NT2/D1 (cell line): Measurements from ENCODE around the gene SLC9A6.
A peak's percentile ranks its signal among the peaks of the same experiment; 100 is the strongest.

Experiments
- DNase-seq: peaks from one replicate; pipeline ENCODE4 v3.0.0-alpha.2; 2011; ENCODE audit warnings: low read depth, low spot score
- H3K27me3 ChIP-seq: 2 replicates; pipeline ENCODE4 v1.6.0; 2011; ENCODE audit warnings: mild to moderate bottlenecking; ENCODE audit not compliant: insufficient read length, insufficient read depth
- H3K36me3 ChIP-seq: 2 replicates; pipeline ENCODE4 v1.6.1; 2011; ENCODE audit warnings: mild to moderate bottlenecking, low read length, mixed read lengths; ENCODE audit not compliant: insufficient read depth, insufficient read length
- H3K4me1 ChIP-seq: 2 replicates; pipeline ENCODE4 v1.5.1; 2011; ENCODE audit not compliant: insufficient read depth, insufficient read length
- H3K4me3 ChIP-seq: 2 replicates; pipeline ENCODE4 v1.5.1; 2011; ENCODE audit warnings: low read depth; ENCODE audit not compliant: insufficient read length
- H3K9ac ChIP-seq: 2 replicates; pipeline ENCODE4 v1.6.0; 2011; ENCODE audit warnings: low read depth; ENCODE audit not compliant: insufficient read length
- H3K9me3 ChIP-seq: 2 replicates; pipeline ENCODE4 v1.5.1; 2011; ENCODE audit warnings: mild to moderate bottlenecking, low read length; ENCODE audit not compliant: insufficient read depth
- SUZ12 ChIP-seq: IDR thresholded peaks from 2 replicates; pipeline ENCODE4 v1.6.1; 2011; ENCODE audit not compliant: insufficient read length, insufficient read depth; ENCODE audit errors: extremely low read depth
- YY1 ChIP-seq: IDR thresholded peaks from 2 replicates; pipeline ENCODE4 v1.6.1; 2011; ENCODE audit not compliant: insufficient read length, insufficient read depth
- ZNF274 ChIP-seq: IDR thresholded peaks from 2 replicates; pipeline ENCODE4 v1.6.1; 2011; ENCODE audit warnings: mild to moderate bottlenecking, low read depth, low read length

The SLC9A6 gene

DNA sequence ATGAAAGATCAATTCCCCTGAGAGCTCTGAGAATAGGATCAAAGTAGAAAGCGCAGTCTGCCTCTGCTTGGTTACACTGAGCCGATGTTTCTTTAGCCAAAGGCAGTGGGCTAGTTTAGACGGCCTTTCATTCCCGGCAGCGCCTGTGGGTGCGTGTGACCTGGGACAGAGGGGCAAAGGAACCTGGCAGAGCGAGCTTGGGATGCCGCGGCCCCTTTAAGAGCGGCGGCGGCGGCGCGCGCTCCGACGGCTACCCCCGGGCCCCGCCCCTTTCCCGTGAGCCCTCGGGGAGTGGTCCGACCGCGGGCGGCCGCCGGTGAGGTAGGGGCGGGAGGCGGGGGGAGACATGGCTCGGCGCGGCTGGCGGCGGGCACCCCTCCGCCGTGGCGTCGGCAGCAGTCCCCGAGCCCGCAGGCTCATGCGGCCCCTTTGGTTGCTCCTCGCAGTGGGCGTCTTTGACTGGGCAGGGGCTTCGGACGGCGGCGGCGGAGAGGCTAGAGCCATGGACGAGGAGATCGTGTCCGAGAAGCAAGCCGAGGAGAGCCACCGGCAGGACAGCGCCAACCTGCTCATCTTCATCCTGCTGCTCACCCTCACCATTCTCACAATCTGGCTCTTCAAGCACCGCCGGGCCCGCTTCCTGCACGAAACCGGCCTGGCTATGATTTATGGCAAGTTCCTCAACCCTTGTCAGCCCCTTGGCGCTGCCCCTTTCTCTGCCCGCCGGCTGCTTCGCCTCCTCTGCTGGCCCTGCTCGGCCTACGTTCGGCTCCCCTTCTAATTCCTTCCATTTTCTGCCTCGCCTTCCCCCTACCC is at the start of gene SLC9A6:
TSS of gene SLC9A6 (plus strand) at position 279 of the 816 bp plus-strand sequence. CDS start at position 503, 224 bp downstream.
- H3K4me3 ChIP-seq = peak within 1 kb of the TSS; percentile 64
- H3K9me3 ChIP-seq = no peaks in the 10 kb centered on the region
- peak within 1 kb of the TSS; percentile 77 for H3K9ac ChIP-seq
- H3K36me3 ChIP-seq = no peaks in the 10 kb centered on the region
- no peak for TF ChIP-seq ZNF274
- no peak for TF ChIP-seq SUZ12
- no peak for TF ChIP-seq YY1
- DNase-seq = no peak
- no peaks in the 10 kb centered on the region for H3K4me1 ChIP-seq
- no peaks in the 10 kb centered on the region for H3K27me3 ChIP-seq

DNA sequence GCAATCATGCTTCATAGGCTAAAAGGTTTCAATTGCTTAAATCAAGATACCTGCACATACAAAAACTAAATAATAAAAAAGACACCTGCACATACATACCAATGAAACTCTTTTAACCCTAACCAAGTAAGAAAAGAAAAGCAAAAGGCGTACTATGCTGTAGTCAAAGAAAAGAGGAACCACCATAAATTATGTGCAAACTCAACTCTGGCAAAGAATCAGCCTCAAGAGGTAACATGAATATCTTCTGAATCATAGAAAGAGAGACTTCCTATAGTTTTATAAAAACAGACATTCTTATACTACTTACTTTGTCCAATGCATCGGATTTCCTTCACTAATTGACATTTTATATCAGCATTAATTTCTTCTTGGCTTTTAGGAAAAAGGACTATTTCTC is 40.7 kb upstream of the SLC9A6 start:
- TF ChIP-seq ZNF274 = no peak
- TF ChIP-seq YY1 = no peak
- TF ChIP-seq SUZ12 = no peak
- H3K4me3 ChIP-seq = no peak overlapping the region
- no peak for DNase-seq

DNA sequence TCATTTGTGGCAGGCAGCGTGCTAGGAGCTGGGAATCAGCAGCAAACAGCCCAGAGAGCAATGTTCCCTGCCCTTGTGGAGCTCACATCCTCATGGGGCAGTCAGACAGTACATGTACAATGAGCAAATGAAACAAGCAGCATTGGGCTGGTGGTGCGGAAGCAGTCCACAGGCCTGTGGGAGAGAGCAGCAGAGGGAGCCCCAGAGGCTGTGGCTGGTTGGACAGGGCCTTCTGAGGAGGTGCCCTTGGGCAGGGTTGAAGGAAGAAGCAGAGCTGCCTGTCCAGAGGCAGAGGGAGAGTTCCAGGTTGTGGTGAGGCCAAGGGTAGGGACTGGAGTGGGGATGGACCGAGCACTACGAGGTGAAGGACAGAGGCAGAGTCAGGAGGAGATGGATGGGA is 33.9 kb upstream of the SLC9A6 start:
- Histone ChIP-seq H3K4me3 (no peak overlapping the region), H3K36me3 (no peaks in the 10 kb centered on the region), H3K9ac (no peak overlapping the region), H3K27me3 (no peaks in the 10 kb centered on the region), H3K9me3 (no peaks in the 10 kb centered on the region), H3K4me1 (no peaks in the 10 kb centered on the region)
- TF ChIP-seq ZNF274 (no peak), YY1 (no peak), SUZ12 (no peak)
- no peak for DNase-seq

More for the DNA sequence above, 40.7 kb upstream of the SLC9A6 start:
- Histone ChIP-seq H3K9me3 (no peaks in the 10 kb centered on the region; the same call in 1 of the 2 replicates), H3K4me1 (no peaks in the 10 kb centered on the region), H3K27me3 (no peaks in the 10 kb centered on the region), H3K36me3 (no peaks in the 10 kb centered on the region), H3K9ac (no peak overlapping the region)

DNA sequence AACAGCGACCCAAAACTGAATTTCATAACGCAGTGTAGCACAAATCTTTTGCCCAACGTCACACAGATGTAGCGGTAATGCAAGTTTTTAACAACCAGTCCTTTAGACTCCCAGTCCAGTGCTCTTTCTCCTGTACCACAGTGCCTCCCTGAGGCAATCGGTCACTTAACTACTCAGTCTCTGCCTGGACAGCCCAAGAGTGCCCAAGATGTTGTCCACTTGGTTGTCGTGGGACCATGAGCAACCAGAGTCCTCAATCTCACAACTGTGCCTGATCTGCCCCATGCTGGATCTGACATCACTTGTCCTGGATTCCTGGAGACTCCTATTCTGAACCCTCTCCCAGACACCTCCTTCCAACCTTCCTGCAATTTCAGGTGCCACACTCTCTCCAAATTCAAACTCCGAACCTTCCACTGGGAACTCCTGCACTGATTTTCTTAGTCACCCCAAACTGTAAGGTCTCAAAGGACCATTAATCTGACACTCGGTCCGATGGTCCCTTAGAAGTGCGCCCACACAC is 12.1 kb upstream of the SLC9A6 start:
- peak overlapping the region; percentile 85 for H3K9ac ChIP-seq
- H3K4me3 ChIP-seq = peak overlapping the region; percentile 71
- no peaks in the 10 kb centered on the region for H3K36me3 ChIP-seq
- no peaks in the 10 kb centered on the region for H3K9me3 ChIP-seq
- TF ChIP-seq ZNF274 = no peak
- no peak for TF ChIP-seq YY1
- no peak for TF ChIP-seq SUZ12
- H3K27me3 ChIP-seq = no peaks in the 10 kb centered on the region
- no peak for DNase-seq
- H3K4me1 ChIP-seq = no peaks in the 10 kb centered on the region

DNA sequence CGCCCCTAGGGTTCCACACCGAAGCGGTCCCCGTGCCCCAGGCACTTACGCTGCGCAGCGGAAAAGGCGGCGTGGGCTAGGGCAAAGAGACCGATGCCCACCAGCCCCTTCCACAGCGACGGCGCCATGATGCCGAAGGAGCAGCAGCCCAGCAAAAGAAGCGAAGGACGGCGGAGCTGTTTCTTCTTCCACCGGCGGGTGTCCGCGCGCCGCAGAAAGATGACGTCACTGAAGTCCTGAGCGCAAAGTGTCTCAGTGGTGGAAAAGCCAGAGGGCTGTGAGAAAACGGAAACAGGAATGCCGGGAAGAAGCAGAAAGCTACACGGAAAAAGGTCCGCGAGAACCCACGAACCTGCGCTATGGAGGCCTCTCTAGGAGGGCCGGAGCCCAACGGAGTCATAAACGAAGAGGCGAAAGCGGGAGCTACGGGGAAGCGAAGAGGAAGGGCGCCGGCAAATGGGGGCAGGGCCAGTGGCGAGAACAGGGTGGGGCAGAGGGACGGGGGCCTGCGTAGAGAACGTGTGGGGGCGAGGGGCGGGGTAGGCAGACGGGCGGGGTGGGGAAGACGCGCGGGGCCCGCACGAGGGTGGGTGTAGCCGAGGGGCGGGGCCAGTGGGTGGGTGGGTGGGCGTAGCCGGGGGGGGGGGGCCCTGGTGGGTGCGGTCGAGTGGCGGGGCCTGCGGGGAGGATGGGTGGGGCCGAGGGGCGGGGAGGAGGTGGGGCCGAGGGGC is 11.5 kb upstream of the SLC9A6 start, which contains the start of gene MMGT1:
TSS of gene MMGT1 (minus strand) at position 441 of the 731 bp plus-strand sequence. CDS start at position 128, 313 bp downstream.
- Histone ChIP-seq H3K9ac (peak within 1 kb of the TSS; percentile 85), H3K4me3 (peak within 1 kb of the TSS; percentile 71), H3K36me3 (no peaks in the 10 kb centered on the region), H3K27me3 (no peaks in the 10 kb centered on the region), H3K4me1 (no peaks in the 10 kb centered on the region), H3K9me3 (no peaks in the 10 kb centered on the region)
- TF ChIP-seq SUZ12 = no peak
- TF ChIP-seq YY1 = no peak
- no peak for TF ChIP-seq ZNF274
- no peak for DNase-seq

DNA sequence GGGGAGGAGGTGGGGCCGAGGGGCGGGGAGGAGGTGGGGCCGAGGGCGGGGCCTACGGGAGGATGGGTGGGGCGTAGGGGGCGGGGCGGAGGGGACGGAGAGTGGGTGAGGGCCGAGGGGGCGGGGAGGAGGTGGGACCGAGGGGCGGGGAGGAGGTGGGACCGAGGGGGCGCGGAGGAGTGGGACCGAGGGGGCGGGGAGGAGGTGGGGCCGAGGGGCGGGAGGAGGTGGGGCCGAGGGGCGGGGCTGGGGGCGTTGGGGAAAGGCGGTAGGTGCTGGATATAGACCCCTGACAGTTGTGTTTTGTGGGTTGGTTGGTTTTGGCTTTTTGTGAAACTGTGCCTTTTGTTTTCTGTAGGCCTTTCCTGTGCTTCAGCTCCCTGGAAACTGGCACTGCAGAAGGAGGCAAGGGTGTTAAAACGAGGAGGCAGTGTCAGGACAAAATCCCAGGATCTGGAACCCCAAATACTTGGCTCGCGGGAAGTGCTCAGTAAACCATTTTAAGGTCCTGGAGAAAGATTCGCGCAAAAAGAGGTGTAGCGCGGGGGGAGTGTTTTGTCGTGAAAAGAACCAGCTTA is 10.9 kb upstream of the SLC9A6 start:
- TF ChIP-seq ZNF274 = no peak
- TF ChIP-seq YY1 = no peak
- no peak for TF ChIP-seq SUZ12
- H3K4me3 ChIP-seq = no peak overlapping the region
- H3K36me3 ChIP-seq = no peaks in the 10 kb centered on the region
- no peaks in the 10 kb centered on the region for H3K9me3 ChIP-seq
- no peak for DNase-seq
- H3K4me1 ChIP-seq = no peaks in the 10 kb centered on the region
- H3K27me3 ChIP-seq = no peaks in the 10 kb centered on the region
- H3K9ac ChIP-seq = no peak overlapping the region

DNA sequence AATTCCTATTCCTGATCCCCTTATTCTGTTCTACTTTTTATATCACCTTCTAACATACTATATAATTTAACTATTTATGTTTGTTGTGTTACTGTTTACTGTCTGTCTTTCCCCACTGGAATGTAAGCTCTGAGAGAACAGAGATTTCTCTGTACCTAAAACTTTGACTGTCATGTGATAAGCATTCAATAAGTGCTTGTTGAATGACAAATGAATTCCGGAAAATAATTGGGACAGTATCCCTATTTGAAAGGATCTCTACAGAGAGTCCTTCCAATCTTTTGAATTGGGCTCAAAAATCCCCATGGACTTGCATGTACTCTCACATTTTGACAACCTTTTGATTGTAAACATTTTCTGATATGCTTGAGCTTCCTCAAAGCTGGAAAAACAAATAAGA is 9.8 kb upstream of the SLC9A6 start:
- H3K4me1 ChIP-seq = no peaks in the 10 kb centered on the region
- H3K27me3 ChIP-seq = no peaks in the 10 kb centered on the region
- no peaks in the 10 kb centered on the region for H3K9me3 ChIP-seq
- no peak overlapping the region for H3K4me3 ChIP-seq
- DNase-seq = no peak
- H3K9ac ChIP-seq = no peak overlapping the region
- no peaks in the 10 kb centered on the region for H3K36me3 ChIP-seq
- no peak for TF ChIP-seq YY1
- TF ChIP-seq ZNF274 = no peak
- TF ChIP-seq SUZ12 = no peak
